ENCODE measurements around the gene GZF1.
A peak's percentile ranks its signal among the peaks of the same experiment; 100 is the strongest.

Gene GZF1

GRCh38 chr20:23407781-23408464, 45.9 kb downstream of the GZF1 start:
- DNase-seq (ENCODE audit: low spot score), result no peak

- no peak for DNase-seq (ENCODE audit: low spot score)
Observed at GRCh38 chr20:23408957-23409356, 47.0 kb downstream of the GZF1 start.

- no peak for DNase-seq (ENCODE audit: low spot score)
Observed at GRCh38 chr20:23409800-23410199, 47.8 kb downstream of the GZF1 start.

GRCh38 chr20:23410916-23411695, 49.1 kb downstream of the GZF1 start:
- DNase-seq (ENCODE audit: low spot score), result no peak

- DNase-seq (ENCODE audit: low spot score), result no peak
Observed at GRCh38 chr20:23412026-23412425, 50.0 kb downstream of the GZF1 start.

GRCh38 chr20:23413862-23414422, 52.0 kb downstream of the GZF1 start:
- no peak for DNase-seq (ENCODE audit: low spot score)

GRCh38 chr20:23414526-23415188, 52.7 kb downstream of the GZF1 start:
- no peak for DNase-seq (ENCODE audit: low spot score)

- DNase-seq (ENCODE audit: low spot score), result no peak
Observed at GRCh38 chr20:23415555-23415954, 53.6 kb downstream of the GZF1 start.

GRCh38 chr20:23415959-23416583, 54.1 kb downstream of the GZF1 start:
- DNase-seq (ENCODE audit: low spot score), result no peak

- DNase-seq (ENCODE audit: low spot score), result no peak
Observed at GRCh38 chr20:23417861-23418260, 55.9 kb downstream of the GZF1 start.

GRCh38 chr20:23419657-23419994, 57.6 kb downstream of the GZF1 start:
- no peak for DNase-seq (ENCODE audit: low spot score)

GRCh38 chr20:23419995-23420901, 58.3 kb downstream of the GZF1 start:
- DNase-seq (ENCODE audit: low spot score), result peak; percentile 45

- peak; percentile 96 for DNase-seq (ENCODE audit: low spot score)
Observed at GRCh38 chr20:23420943-23421931, 59.3 kb downstream of the GZF1 start, which contains the start of gene NAPB. NAPB (minus strand) TSS chr20:23421488; CDS start chr20:23421402, 86 bp downstream.

Measured in iPS-NIHi11 (cell line).